Testis (tissue), 3 donors: ENCODE data around the gene FGFR3. TPM values are rescaled to one million over a fixed set of nuclear protein-coding genes. Genes with fewer than 3 reads are reported as not detected.

ENCODE experiments used
- DNase-seq: peaks from one replicate; pipeline ENCODE4 v3.0.0-alpha.2; 2019
- H3K27ac ChIP-seq, 2 donors: fragments of 200-600 bp; sonication (generic); one replicate each; pipeline ENCODE4 v1.5.1; 2019
- H3K27me3 ChIP-seq: fragments of 200-600 bp; sonication (generic); one replicate; pipeline ENCODE4 v1.5.1; 2019
- H3K36me3 ChIP-seq: fragments of 200-600 bp; sonication (generic); one replicate; pipeline ENCODE4 v1.5.1; 2017; ENCODE audit warnings: low read depth; ENCODE audit errors: missing control alignments
- H3K4me1 ChIP-seq: fragments of 200-600 bp; sonication (generic); one replicate; pipeline ENCODE4 v1.5.1; 2019
- H3K4me3 ChIP-seq, 2 donors: fragments of 200-600 bp; sonication (generic); one replicate each; pipeline ENCODE4 v1.5.1; 2017 to 2019
- H3K9me3 ChIP-seq: fragments of 200-600 bp; sonication (generic); one replicate; pipeline ENCODE4 v1.5.1; 2017
- POLR2A ChIP-seq: fragments of 450-650 bp; IDR thresholded peaks from one replicate; pipeline ENCODE4 v1.6.1; 2017; ENCODE audit warnings: antibody characterized with exemption, mild to moderate bottlenecking, moderate library complexity
- WGBS, 2 donors: methylation state at CpG; one replicate each; pipeline ENCODE4 v1.1.5; 2018; 5-methylcytosine and 5-hydroxymethylcytosine counted together
- intact Hi-C: fragments of 100-400 bp; cut with DNase I; formaldehyde crosslinking; loops from one replicate; pipeline ENCODE4 v1.15.1; 2023; ENCODE audit warnings: low total_unique reads
- polyA plus RNA-seq: library from polyadenylated mRNA; stranded (reverse); fragments of 350-450 nt; fragmentation: Illumina TruSeq; extraction: RNeasy Lipid Tissue Mini Kit (QIAGEN cat#74804); gene quantifications from one replicate; pipeline ENCODE4 v1.2.3, GENCODE V29; 2014; ENCODE audit warnings: low read depth, low replicate concordance; ENCODE audit not compliant: insufficient read depth
- total RNA-seq, 2 donors: library from RNA; depleted of rRNA; stranded (reverse); fragments of >200 nt; gene quantifications; one replicate each; pipeline ENCODE4 v1.2.3, GENCODE V29; 2016
- TF ChIP-seq, protein P1 (sequence below), 3 experiments: fragments of 450-650 bp in 2 of 3; fragments of 200-600 bp in 1 of 3; sonication (generic) in 1 of 3; IDR thresholded peaks; one replicate each; pipeline ENCODE4 v1.5.1; 2016 to 2019; ENCODE audit warnings: antibody characterized with exemption in 3 of 3, mild to moderate bottlenecking in 2 of 3, moderate library complexity in 1 of 3

Gene FGFR3
- total and polyA plus RNA-seq, 3 donors from 2014 or later: 39.2 to 93.7 (median 79.6) TPM

DNA sequence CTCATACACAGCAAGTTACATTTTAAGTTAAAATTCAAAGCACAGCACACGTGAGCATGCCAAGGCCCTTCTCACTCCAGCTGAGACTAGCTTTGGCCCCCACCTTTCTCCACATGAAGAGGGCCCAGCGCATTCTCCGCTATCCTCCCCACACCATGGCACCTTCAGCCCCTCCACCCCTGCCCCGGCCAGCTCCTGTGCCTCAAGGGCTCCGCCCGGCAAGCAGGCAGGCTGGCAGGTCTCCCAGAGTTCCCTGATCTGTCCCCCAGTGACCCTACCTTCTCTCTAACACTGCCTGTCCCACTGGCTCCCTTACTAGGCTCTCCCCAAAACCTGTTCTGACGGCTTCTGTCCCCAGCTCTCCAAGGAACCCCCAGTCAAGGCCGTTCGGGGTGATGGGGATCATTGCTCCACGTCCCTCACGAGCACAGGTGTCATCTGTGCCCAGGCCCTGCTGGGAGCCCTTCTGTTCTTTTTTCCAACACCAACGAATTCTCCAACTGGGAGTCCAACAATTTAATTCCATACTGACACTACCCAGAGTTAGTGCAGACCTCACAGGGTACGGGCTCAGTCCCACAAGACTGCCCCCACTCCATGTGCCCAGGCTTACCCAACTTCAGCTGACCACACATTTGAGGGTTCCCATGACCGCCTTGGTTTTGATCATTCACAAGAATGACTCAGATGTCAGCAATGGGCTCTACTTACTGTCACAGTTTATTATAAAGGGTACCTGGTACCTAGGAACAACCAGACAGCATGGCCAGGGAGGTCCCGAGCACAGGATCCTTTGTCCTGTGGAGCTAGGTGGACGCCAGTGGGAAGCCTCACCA lies 58.7 kb downstream of the FGFR3 start:
- no peak for TF ChIP-seq POLR2A
- TF ChIP-seq, protein P1, sequence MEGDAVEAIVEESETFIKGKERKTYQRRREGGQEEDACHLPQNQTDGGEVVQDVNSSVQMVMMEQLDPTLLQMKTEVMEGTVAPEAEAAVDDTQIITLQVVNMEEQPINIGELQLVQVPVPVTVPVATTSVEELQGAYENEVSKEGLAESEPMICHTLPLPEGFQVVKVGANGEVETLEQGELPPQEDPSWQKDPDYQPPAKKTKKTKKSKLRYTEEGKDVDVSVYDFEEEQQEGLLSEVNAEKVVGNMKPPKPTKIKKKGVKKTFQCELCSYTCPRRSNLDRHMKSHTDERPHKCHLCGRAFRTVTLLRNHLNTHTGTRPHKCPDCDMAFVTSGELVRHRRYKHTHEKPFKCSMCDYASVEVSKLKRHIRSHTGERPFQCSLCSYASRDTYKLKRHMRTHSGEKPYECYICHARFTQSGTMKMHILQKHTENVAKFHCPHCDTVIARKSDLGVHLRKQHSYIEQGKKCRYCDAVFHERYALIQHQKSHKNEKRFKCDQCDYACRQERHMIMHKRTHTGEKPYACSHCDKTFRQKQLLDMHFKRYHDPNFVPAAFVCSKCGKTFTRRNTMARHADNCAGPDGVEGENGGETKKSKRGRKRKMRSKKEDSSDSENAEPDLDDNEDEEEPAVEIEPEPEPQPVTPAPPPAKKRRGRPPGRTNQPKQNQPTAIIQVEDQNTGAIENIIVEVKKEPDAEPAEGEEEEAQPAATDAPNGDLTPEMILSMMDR (IDR thresholded peaks at IDR 0.05): no peak
- 72 to 73% methylated on average over 16 of the region's 16 CpGs for WGBS, 2 donors
- no peaks in the 10 kb centered on the region for H3K9me3 ChIP-seq
- intact Hi-C loops: no loop called here
- H3K27me3 ChIP-seq: no peaks in the 10 kb centered on the region
- H3K27ac ChIP-seq: peak overlapping the region; percentile 59 to 77
- H3K4me3 ChIP-seq: no peak overlapping the region
- H3K36me3 ChIP-seq: no peaks in the 10 kb centered on the region
- peaks cover 35% of the 10 kb centered on the region for H3K4me1 ChIP-seq
- no peak for DNase-seq

DNA sequence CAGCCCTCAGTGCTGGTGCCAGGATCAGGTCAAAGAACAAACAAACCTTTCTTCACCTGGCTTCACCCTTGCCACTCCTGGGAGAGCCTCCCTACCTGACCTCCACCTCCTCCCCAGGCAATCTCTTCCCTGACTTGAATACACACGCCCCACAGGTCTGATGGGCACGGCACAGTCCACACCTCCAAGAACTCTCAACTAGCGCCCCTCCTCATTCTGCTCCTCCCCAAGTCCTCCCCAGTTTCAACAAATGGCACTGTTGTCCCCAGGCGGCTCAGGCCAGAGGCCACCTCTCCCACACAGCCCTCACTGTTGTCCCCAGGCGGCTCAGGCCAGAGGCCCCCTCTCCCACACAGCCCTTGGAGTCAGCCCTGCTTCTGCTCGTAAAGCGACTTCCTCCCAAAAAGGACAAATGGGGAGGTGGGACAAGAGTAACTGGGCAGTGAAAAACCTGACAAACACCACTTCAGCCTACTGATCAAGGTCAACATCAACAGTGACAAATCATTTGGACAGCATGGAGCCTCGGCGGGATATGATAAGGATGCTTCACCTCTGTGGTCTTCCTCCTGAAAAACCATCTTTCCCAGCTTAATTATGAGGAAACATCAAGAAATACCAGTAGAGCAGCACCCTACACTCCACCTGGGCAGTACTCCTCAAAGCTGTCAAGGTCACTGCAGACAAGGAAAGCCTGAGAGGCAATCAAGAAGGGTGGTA lies 60.0 kb downstream of the FGFR3 start:
- Histone ChIP-seq H3K36me3 (no peaks in the 10 kb centered on the region), H3K4me3 (no peak overlapping the region), H3K4me1 (peaks cover 44% of the 10 kb centered on the region), H3K27me3 (no peaks in the 10 kb centered on the region), H3K27ac (peak overlapping the region; percentile 50 to 77), H3K9me3 (no peaks in the 10 kb centered on the region)
- intact Hi-C loops: no loop called here
- TF ChIP-seq POLR2A: no peak
- TF ChIP-seq, protein P1 (IDR thresholded peaks at IDR 0.05): no peak
- 65 to 90% methylated on average over 9 of the region's 9 CpGs for WGBS, 2 donors
- peak; percentile 40 for DNase-seq

DNA sequence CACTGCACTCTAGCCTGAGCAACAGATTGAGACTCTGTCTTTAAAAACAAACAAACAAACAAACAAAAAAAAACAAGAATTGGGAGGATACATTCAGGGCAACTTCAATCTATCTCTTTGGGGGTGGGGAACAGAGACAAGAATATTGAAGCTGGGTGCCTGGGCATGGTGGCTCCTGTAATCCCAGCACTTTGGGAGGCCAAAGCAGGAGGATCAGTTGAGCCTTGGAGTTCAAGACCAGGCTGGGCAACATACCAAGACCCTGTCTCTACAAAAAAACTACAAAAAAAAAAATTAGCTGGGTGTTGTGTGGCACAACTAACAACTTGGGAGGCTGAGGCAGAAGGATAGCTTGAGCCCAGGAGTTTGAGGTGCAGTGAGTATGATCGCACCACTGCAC lies 61.7 kb downstream of the FGFR3 start:
- Histone ChIP-seq H3K27me3 (no peaks in the 10 kb centered on the region), H3K27ac (peak overlapping the region in 1 of 2 donors; percentile 85), H3K36me3 (no peaks in the 10 kb centered on the region), H3K4me3 (peak overlapping the region; percentile 88 to 90), H3K4me1 (peaks cover 44% of the 10 kb centered on the region), H3K9me3 (no peaks in the 10 kb centered on the region)
- DNase-seq: no peak
- TF ChIP-seq, protein P1 (IDR thresholded peaks at IDR 0.05): no peak
- no peak for TF ChIP-seq POLR2A
- 34 to 37% methylated on average over 1 of the region's 1 CpG for WGBS, 2 donors
- intact Hi-C loops: no loop called here

DNA sequence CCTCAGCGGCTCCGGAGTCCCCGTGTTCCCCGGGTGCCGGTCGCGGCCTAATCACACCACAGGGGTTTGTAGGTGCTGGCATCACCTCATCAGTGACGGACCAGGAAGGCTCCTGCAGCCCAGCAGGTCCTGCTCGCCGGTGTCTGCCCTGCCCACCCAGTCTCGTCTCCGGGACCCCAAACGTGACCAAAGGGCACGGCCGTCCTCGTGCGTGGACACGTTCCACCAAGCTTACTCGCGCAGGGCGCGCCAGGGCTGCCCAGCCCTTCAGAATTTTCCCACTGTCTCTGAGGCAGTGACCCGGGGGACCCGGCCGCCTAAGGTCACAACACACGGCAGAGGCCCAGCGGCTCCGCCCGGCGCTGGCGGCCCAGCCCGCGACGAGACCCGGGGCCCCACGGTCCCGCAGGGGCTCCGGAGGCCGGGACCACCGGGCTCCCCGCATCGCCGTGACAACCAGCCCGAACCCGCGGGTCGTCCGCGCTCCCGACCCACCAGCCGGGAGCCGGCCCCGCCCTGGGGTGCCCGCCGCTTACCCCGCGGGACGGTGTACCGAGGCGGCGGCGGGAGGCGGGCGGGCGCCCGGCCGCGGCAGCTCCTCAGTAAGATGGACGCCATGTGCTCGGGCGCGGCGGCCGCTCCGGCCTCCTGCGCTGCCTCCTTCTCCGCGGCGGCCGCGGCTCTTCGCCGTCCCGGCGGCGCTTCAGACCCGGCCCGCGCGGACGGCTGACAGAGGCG lies 62.4 kb downstream of the FGFR3 start:
- Histone ChIP-seq H3K4me3 (peak overlapping the region; percentile 88 to 90), H3K4me1 (peaks cover 44% of the 10 kb centered on the region), H3K9me3 (no peaks in the 10 kb centered on the region), H3K27ac (peak overlapping the region; percentile 84 to 85), H3K27me3 (no peaks in the 10 kb centered on the region), H3K36me3 (no peaks in the 10 kb centered on the region)
- WGBS, 2 donors: 1 to 8% methylated on average over 7 to 80 of the region's 92 CpGs
- peak; percentile 41 for DNase-seq
- intact Hi-C loops: no loop called here
- TF ChIP-seq, protein P1 (IDR thresholded peaks at IDR 0.05): no peak
- TF ChIP-seq POLR2A: no peak
